ENCODE results near the gene TCP11L2.

GRCh38 chr12:106273491-106273890 is 29.0 kb upstream of the TCP11L2 start:
- no peak for TF ChIP-seq RXRA (IDR thresholded peaks at IDR 0.05; ENCODE audit: insufficient read depth, low read depth, low read length)
- TF ChIP-seq, protein P1, sequence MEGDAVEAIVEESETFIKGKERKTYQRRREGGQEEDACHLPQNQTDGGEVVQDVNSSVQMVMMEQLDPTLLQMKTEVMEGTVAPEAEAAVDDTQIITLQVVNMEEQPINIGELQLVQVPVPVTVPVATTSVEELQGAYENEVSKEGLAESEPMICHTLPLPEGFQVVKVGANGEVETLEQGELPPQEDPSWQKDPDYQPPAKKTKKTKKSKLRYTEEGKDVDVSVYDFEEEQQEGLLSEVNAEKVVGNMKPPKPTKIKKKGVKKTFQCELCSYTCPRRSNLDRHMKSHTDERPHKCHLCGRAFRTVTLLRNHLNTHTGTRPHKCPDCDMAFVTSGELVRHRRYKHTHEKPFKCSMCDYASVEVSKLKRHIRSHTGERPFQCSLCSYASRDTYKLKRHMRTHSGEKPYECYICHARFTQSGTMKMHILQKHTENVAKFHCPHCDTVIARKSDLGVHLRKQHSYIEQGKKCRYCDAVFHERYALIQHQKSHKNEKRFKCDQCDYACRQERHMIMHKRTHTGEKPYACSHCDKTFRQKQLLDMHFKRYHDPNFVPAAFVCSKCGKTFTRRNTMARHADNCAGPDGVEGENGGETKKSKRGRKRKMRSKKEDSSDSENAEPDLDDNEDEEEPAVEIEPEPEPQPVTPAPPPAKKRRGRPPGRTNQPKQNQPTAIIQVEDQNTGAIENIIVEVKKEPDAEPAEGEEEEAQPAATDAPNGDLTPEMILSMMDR (IDR thresholded peaks at IDR 0.05; ENCODE audit: control extremely low read depth in 1 of 3, insufficient read depth in 1 of 3, low read depth in 1 of 3, low read length in 3 of 3), result no peak
- TF ChIP-seq EZH2 (IDR thresholded peaks at IDR 0.05; ENCODE audit: low read depth, low read length, severe bottlenecking), result no peak
- no peak for TF ChIP-seq TAF1 (IDR thresholded peaks at IDR 0.05; ENCODE audit: low read depth, low read length)
- no peak for TF ChIP-seq TCF12 (IDR thresholded peaks at IDR 0.05; ENCODE audit: low read depth, low read length)
- no peak for TF ChIP-seq POLR2AphosphoS5 (IDR thresholded peaks at IDR 0.05; ENCODE audit: low read depth, low read length)
